NK-92 treated with Interleukin-12 subunit alpha and Interleukin-12 subunit beta, amount 100 ng/mL, for 24 hours (cell line): ENCODE data around the gene GCC2.
"Not testable (repeated sequence)": the region's sequence is repeated elsewhere in the genome, so short reads cannot be mapped to it uniquely, and the experiment has no call there.

Experiments
- DNase-seq: peaks from one replicate; lab custom pipeline; 2025; lab: John Stamatoyannopoulos, UW

The GCC2 gene

GRCh38 chr2:108444941-108445840 lies 3.8 kb upstream of the GCC2 start:
- DNase-seq, result no peak

GRCh38 chr2:108446703-108447102 lies 2.3 kb upstream of the GCC2 start:
- no peak for DNase-seq

- DNase-seq, result no peak
These were observed 894 bp upstream of the GCC2 start for GRCh38 chr2:108447947-108448677.

GRCh38 chr2:108449410-108450130 lies 564 bp downstream of the GCC2 start:
- DNase-seq, result no peak

- no peak for DNase-seq
These were observed 1.9 kb downstream of the GCC2 start for GRCh38 chr2:108450863-108451262.

- no peak for DNase-seq
These were observed 3.0 kb downstream of the GCC2 start for GRCh38 chr2:108451976-108452375.

GRCh38 chr2:108453530-108453929 lies 4.5 kb downstream of the GCC2 start:
- DNase-seq, result not testable (repeated sequence)

- DNase-seq, result no peak
These were observed 5.4 kb downstream of the GCC2 start for GRCh38 chr2:108454440-108454839.

- DNase-seq, result no peak
These were observed 6.6 kb downstream of the GCC2 start for GRCh38 chr2:108455571-108455970.

- no peak for DNase-seq
These were observed 9.1 kb downstream of the GCC2 start for GRCh38 chr2:108458082-108458481.

GRCh38 chr2:108459441-108459840 lies 10.4 kb downstream of the GCC2 start:
- DNase-seq, result no peak

- no peak for DNase-seq
These were observed 11.5 kb downstream of the GCC2 start for GRCh38 chr2:108460345-108461037.

- no peak for DNase-seq
These were observed 28.1 kb downstream of the GCC2 start for GRCh38 chr2:108477099-108477498.

- DNase-seq, result no peak
These were observed 36.2 kb downstream of the GCC2 start for GRCh38 chr2:108485253-108485652.

- DNase-seq, result no peak
These were observed 41.6 kb downstream of the GCC2 start for GRCh38 chr2:108490506-108491122.

GRCh38 chr2:108491848-108492247 lies 42.8 kb downstream of the GCC2 start:
- DNase-seq, result no peak

- DNase-seq, result no peak
These were observed 43.4 kb downstream of the GCC2 start for GRCh38 chr2:108492364-108492763.

GRCh38 chr2:108496167-108496566 lies 47.2 kb downstream of the GCC2 start:
- not testable (repeated sequence) for DNase-seq

- DNase-seq, result not testable (repeated sequence)
These were observed 58.6 kb downstream of the GCC2 start for GRCh38 chr2:108507620-108508019.

GRCh38 chr2:108512431-108512830 lies 63.4 kb downstream of the GCC2 start:
- not testable (repeated sequence) for DNase-seq

- not testable (repeated sequence) for DNase-seq
These were observed 65.5 kb downstream of the GCC2 start for GRCh38 chr2:108514478-108514877.
